ENCODE measurements around the gene ACTL10.
"Not testable (repeated sequence)": the region's sequence is repeated elsewhere in the genome, so short reads cannot be mapped to it uniquely, and the experiment has no call there.

The ACTL10 gene

DNA sequence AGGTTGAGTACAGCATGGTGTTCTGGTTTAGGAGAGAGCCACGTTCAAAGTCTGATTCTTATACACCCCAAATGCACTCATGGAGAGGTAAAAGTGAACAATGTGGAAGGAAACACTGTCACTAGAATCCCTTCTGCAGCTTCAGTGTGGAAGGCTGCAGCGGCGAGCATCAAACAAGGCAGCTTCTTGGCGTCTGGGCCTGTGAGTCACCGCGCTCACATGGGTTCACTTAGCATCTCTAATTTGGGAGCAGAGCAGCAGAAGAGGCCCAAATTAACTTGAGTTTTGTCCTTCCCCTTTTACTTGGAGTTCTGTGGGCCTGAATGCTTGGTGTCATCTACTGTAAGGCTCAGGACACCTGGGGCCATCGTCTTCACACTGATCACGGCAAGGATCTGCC, 30.4 kb downstream of the ACTL10 start:
- peak in 1 of 4 experiments; percentile 15 for DNase-seq

DNA sequence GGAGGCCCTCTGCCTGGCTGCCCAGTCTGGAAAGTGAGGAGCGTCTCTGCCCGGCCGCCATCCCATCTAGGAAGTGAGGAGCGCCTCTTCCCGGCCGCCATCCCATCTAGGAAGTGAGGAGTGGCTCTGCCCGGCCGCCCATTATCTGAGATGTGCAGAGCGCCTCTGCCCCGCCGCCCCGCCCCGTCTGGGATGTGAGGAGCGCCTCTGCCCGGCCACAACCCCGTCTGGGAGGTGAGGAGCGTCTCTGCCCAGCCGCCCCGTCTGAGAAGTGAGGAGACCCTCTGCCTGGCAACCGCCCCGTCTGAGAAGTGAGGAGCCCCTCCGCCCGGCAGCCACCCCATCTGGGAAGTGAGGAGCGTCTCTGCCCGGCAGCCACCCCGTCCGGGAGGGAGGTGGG, 32.2 kb downstream of the ACTL10 start:
- not testable (repeated sequence) for DNase-seq

DNA sequence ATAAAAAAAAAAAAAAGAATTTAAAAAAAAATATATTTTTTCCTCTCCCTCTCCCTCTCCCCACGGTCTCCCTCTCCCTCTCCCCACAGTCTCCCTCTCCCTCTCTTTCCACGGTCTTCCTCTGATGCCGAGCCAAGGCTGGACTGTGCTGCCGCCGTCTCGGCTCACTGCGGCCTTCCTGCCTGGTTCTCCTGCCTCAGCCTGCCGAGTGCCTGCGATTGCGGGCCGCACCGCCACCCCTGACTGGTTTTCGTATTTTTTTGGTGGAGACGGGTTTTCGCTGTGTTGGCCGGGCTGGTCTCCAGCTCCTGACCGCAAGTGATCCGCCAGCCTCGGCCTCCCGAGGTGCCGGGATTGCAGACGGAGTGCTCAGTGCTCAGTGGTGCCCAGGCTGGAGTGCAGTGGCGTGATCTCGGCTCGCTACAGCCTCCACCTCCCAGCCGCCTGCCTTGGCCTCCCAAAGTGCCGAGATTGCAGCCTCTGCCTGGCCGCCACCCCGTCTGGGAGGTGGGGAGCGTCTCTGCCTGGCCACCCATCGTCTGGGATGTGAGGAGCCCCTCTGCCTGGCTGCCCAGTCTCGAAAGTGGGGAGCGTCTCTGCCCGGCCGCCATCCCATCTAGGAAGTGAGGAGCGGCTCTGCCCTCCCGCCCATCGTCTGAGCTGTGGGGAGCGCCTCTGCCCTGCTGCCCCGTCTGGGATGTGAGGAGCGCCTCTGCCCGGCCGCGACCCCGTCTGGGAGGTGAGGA, 34.1 kb downstream of the ACTL10 start:
- DNase-seq, result not testable (repeated sequence)

DNA sequence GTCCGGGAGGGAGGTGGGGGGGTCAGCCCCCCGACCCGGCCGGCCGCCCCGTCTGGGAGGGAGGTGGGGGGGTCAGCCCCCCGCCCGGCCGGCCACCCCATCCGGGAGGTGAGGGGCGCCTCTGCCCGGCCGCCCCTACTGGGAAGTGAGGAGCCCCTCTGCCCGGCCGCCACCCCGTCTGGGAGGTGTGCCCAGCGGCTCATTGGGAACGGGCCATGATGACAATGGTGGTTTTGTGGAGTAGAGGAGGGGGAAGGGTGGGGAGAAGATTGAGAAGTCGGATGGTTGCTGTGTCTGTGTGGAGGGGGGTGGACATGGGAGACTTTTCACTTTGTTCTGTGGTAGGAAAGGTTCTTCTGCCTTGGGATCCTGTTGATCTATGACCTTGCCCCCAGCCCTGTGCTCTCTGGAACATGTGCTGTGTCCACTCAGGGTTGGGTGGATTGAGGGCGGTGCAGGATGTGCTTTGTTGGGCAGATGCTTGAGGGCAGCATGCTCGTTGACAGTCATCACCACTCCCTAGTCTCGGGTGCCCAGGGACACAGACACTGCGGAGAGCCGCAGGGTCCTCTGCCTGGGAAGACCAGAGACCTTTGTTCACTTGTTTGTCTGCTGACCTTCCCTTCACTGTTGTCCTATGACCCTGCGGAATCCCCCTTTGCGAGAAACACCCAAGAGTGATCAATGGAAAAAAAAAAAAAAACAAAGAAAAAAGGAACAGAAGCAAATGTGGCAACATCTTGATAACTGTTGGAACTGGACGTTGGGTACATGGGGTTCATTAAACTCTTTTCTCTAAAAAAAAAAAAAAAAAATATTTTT, 35.1 kb downstream of the ACTL10 start:
- DNase-seq, result no peak

DNA sequence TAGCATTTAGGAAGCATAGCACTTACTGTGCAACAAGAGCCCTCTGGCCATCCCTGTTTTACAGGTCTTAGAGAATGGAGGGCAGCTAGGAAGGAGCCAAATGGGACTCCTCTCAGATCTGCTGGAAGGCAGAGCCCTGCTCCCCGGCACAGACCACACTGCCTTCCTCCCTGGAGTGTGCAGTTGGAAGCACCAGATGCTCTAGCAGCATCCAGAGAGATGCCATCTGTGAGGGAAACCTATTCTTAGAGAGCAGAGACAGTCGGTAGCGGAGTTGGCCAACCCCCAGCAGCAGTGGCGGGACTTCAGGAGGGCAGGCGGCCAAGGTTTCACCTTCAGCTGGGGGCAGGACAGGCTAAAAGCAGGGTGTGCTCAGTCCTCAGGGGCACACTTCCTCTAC, 36.1 kb downstream of the ACTL10 start:
- no peak for DNase-seq

DNA sequence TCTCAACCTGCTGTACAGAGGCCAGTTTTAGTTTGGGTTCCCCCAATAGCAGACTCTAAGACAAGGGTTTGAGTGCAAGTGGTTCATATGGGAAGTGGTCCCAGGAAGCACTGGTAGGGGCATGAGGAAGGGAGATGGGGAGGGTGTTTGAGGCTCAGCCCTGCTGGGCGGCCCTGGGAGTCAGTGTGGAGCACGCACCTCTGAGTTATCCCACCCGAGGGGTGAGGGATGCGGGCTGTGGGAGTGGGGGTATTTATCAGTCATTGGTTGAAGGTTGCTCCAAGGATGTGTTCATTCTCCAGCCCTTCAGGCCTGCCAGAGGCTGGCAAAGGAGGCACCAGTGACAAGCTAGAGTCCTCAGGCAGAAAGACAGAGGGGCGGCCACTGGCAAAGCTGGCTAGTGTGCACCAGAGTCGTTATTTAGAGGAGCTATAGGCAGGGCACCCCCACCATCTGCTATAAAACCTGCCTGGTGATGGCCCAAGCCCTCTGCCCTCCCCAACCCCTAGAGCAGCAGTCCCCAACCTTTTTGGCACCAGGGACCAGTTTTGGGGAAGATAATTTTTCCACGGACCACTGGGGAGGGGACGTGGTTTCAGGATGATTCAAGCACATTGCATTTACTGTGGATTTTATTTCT, 36.9 kb downstream of the ACTL10 start:
- no peak for DNase-seq

DNA sequence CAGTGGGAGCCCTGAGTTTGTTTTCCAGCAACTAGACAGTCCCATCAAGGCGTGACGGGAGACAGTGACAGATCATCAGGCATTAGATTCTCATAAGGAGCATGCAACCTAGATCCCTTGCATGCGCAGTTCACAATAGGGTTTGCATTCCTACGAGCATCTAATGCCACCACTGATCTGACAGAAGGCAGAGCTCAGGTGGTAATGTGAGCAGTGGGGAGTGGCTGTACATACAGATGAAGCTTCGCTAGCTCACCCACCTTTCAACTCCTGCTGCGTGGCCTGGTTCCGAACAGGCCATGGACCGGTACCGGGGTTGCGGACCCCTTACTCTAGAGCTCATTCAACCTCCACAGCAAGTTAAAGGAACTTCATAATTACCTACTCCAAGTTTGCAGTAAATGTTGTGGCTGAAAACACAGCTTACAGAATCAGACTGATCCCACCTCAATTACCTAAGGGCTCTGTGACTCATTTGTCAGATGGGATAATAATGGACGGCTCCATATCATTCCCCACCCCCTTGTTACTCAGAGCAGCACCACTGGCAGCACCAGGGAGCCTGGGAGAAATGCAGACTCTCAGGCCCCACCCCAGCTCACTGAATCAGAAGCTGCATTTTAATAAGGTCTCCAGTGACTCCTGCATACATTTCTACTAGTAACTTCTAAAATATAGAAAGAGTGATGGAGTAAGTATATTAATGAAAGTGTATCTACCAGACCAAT, 37.6 kb downstream of the ACTL10 start:
- DNase-seq, result no peak

DNA sequence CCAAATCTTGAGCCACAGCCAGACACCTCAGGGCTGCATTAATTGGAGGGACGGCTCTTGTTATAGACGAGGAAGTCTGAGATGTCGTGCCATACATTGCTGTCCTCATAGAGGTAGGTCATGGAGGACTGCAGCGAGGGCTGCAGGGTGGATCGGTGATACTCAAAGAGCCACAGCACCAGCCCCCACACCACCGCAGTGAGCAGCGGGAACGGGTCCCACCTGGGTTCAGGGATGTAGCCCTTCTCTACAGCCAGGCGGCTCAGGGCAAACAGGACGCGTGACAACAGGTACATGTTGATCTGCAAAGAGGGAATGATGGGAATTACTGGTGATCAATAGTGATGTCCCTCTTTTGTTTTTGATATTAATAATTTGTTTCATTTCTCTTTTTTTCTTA, 40.9 kb downstream of the ACTL10 start:
- DNase-seq, result no peak

DNA sequence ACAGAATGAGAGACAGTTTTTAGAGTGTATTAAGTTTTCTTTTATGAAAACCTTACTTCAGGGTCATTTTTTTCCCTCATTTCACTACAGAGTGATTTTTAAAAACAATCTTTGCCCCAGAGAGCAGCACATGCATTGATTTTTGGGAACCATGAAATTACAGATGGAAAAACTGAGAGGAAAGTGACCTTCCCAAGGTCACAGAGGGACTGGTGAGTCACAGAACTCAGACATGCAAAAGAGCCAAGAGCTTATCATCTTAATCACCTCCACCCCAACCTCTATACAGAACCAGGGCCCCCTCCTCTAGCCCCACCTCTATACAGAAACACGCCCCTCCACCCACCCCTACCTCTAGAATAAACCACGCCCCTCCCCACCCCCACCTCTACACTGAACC, 42.7 kb downstream of the ACTL10 start:
- DNase-seq, result no peak

DNA sequence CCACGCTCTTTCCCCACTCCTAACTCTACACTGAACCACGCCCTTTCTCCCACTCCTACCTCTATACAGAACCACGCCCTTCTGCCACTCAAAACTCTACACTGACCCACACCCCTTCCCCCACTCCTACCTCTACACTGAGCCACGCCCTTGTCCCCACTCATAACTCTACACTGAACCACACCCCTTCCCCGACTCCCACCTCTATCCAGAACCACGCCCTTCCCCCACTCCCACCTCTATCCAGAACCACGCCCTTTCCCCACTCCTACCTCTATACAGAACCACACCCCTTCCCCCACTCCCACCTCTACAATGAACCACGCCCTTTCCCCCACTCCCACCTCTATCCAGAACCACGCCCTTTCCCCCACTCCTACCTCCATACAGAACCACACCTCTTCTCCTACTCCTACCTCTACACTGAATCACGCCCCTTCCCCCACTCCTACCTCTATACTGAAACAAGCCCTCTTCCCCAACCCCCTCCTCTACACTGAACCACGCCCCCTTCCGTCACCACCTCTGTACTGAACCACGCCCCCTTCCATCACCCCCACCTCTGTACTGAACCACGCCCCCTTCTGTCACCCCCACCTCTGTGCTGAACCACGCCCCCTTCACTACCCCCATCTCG, 43.3 kb downstream of the ACTL10 start:
- no peak for DNase-seq

DNA sequence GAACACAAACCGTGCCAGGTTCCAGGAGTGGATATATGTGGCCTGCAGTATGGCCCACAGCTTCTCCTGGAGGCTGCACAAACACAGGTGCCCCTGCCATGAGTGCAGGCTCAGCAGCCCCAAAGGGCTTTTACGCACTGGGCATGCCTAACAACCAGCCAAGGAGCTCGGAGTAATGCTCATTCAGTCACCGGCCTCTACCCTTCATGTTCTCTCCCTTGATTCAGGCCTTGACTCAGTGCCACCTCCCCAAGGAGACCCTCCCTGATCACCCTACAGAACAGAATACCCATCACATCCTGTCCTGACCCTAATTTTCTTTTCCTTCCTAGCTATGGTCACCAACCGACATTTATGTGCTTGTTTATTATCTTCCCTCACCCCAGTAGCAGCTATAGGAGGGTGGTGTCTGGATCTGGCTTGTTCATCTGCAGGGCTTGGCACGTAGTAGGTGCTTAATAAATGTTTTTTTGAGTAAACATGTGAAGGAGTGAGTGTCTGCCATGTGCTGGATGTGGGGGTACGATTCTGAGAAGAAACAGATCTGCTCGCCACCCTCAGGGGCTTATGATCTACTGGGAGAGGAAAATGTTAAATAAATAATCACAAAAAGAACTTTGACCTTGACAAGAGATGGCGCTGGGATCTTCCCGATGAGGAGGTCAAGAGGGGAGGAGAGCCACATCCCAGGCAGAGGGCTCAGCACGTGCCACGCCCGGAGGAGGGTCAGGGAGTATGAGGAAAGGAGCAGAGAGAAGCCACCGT, 44.1 kb downstream of the ACTL10 start:
- no peak for DNase-seq

DNA sequence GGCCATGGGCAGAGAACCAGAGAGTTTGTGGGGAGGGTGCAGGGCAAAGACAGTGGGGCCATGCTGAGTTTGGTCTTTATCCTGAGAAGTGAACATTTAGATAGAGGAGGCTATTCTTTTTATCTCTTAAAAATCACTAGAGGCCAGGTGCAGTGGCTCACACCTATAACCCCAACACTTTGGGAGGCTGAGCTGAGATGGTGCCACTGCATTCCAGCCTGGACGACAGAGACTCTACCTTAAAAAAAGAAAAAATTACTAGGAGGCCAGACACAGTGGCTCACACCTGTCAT, 44.6 kb downstream of the ACTL10 start:
- no peak for DNase-seq

DNA sequence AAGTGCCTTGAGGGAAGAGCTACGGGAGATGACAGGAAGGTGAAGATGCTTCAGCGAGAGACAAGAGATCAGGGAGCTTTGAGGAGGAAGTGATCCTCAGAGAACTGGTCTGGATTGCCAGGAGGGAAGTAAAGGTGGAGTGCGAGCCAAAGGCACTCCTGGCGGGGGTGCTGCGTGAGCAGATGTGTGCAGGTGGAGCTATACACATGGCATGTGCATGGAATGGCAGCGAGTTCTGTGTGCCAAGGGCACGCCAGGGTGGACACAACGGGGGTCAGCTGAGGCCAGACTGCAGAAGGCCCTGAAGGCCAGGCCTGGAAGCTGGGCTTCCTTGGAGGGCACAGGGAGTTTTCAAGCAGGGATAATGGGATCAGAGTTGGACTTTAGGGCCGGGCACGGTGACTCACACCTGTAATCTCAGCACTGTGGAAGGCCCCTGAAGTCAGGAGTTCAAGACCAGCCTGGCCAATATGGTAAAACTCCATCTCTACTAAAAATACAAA, 47.2 kb downstream of the ACTL10 start:
- no peak for DNase-seq

DNA sequence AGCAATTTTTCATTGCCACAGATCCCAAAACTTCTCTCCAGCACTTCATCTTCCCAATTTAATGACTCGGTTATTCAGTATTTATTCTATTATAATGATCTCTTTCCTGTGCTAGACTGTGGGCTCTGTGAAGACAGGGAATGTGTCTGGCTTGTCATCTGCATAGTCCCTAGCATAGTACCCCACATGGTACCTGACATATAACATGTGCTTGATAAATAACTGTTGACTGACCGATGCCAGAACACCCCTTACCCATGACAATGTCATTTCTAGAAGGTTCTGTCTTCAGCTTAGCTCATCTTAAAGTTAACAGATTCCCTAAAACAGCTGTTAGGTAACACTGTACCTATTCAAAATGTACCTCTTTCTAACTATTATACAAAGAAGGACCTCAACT, 49.8 kb downstream of the ACTL10 start:
- no peak for DNase-seq

All from suppressor macrophage (primary cell).